Kidney (tissue), 14 donors: ENCODE results near the gene RPL35A. TPM values are rescaled to one million over a fixed set of nuclear protein-coding genes. Genes with fewer than 3 reads are reported as not detected.

Experiments
- DNase-seq, 5 donors: peaks; one replicate each; pipeline ENCODE4 v3.0.0-alpha.2; 2013 to 2020
- FAIRE-seq: peaks from 2 replicates; lab custom pipeline; 2012; peaks lifted over from hg19 to GRCh38; lab: Jason Lieb, UNC
- H3K27ac ChIP-seq, 2 donors: one replicate each; pipeline ENCODE4 v1.7.0; 2013; ENCODE audit warnings: low read depth in 2 of 2, low read length in 2 of 2, inconsistent platforms in 1 of 2
- H3K27me3 ChIP-seq: one replicate; pipeline ENCODE4 v1.7.1; 2013; ENCODE audit warnings: low read length, inconsistent platforms; ENCODE audit not compliant: control insufficient read depth, insufficient read depth
- H3K36me3 ChIP-seq, 3 donors: one replicate each; pipeline versions ENCODE4 v1.7.0 to v1.7.1; 2013; ENCODE audit warnings: low read length in 3 of 3, control low read depth in 1 of 3, inconsistent platforms in 1 of 3; ENCODE audit not compliant: insufficient read depth in 3 of 3, control insufficient read depth in 2 of 3
- H3K4me1 ChIP-seq, 3 donors: one replicate each; pipeline versions ENCODE4 v1.7.0 to v1.7.1; 2013; ENCODE audit warnings: low read length in 3 of 3, inconsistent platforms in 1 of 3, low read depth in 1 of 3; ENCODE audit not compliant: control insufficient read depth in 2 of 3, insufficient read depth in 2 of 3
- H3K4me3 ChIP-seq, 3 donors: one replicate each; pipeline versions ENCODE4 v1.7.0 to v1.8.1; 2013; ENCODE audit warnings: low read length in 3 of 3, control low read depth in 1 of 3, inconsistent platforms in 1 of 3
- H3K9ac ChIP-seq, 3 donors: one replicate each; pipeline versions ENCODE4 v1.7.0 to v1.7.1; 2013; ENCODE audit warnings: low read length in 3 of 3, control low read depth in 1 of 3, inconsistent platforms in 1 of 3
- H3K9me3 ChIP-seq, 3 donors: one replicate each; pipeline versions ENCODE4 v1.7.0 to v1.7.1; 2013; ENCODE audit warnings: low read length in 3 of 3, control low read depth in 1 of 3, inconsistent platforms in 1 of 3; ENCODE audit not compliant: control insufficient read depth in 2 of 3, insufficient read depth in 1 of 3
- intact Hi-C: fragments of 100-400 bp; cut with DNase I; formaldehyde crosslinking; loops from one replicate; pipeline ENCODE4 v1.11.1; 2022
- polyA plus RNA-seq: library from polyadenylated mRNA; stranded (reverse); fragments of 350-450 nt; fragmentation: Illumina TruSeq; extraction: RNeasy Lipid Tissue Mini Kit (QIAGEN cat#74804); gene quantifications from one replicate; pipeline ENCODE4 v1.2.3, GENCODE V29; 2014; ENCODE audit warnings: low read depth, low replicate concordance; ENCODE audit not compliant: insufficient read depth
- total RNA-seq: library from RNA; stranded (reverse); fragmentation: NEBNext Ultra II Directional; extraction: Animal tissue kit (Norgen Biotek cat#: 25700); gene quantifications from one replicate; pipeline ENCODE4 v1.2.1, GENCODE V29; 2021
- TF ChIP-seq, protein P1 (sequence below): IDR thresholded peaks from 3 replicates; pipeline ENCODE4 v1.5.1; 2012; ENCODE audit warnings: mild to moderate bottlenecking, moderate library complexity, borderline replicate concordance; ENCODE audit not compliant: insufficient read depth; ENCODE audit errors: extremely low read depth
- donor health status: control.
- donor health status: control.
- donor health status: control.
- donor health status: control.
- donor health status: control.
- donor health status: DM: yes; HTN: yes; CAD: no.
- donor health status: Normal renal cell carcinoma (clear cell type).

The RPL35A gene
- total and polyA plus RNA-seq, 2 donors from 2014 or later, result 721 to 1,510 TPM

- H3K36me3 ChIP-seq, result peaks cover 8 to 55% (median 26%) of the 10 kb centered on the region in 3 donors
- no peak overlapping the region for H3K9ac ChIP-seq
- TF ChIP-seq, protein P1, sequence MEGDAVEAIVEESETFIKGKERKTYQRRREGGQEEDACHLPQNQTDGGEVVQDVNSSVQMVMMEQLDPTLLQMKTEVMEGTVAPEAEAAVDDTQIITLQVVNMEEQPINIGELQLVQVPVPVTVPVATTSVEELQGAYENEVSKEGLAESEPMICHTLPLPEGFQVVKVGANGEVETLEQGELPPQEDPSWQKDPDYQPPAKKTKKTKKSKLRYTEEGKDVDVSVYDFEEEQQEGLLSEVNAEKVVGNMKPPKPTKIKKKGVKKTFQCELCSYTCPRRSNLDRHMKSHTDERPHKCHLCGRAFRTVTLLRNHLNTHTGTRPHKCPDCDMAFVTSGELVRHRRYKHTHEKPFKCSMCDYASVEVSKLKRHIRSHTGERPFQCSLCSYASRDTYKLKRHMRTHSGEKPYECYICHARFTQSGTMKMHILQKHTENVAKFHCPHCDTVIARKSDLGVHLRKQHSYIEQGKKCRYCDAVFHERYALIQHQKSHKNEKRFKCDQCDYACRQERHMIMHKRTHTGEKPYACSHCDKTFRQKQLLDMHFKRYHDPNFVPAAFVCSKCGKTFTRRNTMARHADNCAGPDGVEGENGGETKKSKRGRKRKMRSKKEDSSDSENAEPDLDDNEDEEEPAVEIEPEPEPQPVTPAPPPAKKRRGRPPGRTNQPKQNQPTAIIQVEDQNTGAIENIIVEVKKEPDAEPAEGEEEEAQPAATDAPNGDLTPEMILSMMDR, result no peak
- intact Hi-C loops, result no loop called here
- DNase-seq, result no peak
- no peaks in the 10 kb centered on the region for H3K9me3 ChIP-seq
- no peak overlapping the region for H3K27ac ChIP-seq
- H3K4me3 ChIP-seq, result no peak overlapping the region
- peaks cover 0 to 19% (median 2%) of the 10 kb centered on the region in 3 donors for H3K4me1 ChIP-seq
- H3K27me3 ChIP-seq, result no peaks in the 10 kb centered on the region
- no peak for FAIRE-seq
Observed at GRCh38 chr3:197953881-197954280, 3.9 kb downstream of the RPL35A start.

DNA sequence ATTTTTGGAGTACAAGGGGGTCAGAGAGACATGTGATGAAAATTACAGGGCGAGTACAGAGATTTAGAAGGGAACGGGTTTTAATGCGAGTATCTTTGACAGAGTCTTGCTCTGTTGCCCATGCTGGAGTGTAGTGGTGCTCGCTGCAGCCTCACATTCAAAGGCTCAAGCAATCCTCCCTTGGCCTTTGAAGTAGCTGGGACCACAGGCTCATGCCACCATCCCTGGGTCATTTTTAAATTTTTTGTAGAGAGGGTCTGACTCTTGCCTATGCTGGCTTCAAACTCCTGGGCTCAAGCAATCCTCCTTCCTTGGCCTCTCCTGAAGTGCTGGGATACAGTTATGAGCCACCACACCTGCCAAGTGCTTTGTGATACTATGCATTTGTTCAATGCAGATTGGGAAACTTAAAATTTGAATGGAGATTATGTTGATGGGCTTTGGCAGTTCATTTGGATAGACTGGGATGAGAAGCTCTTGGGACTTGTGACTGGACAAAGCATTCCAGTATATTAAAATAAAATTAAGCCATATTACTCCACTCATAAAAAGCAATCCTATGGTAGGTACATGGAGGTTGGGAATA lies 6.0 kb downstream of the RPL35A start:
- peaks cover 0 to 14% (median 9%) of the 10 kb centered on the region in 3 donors for H3K4me1 ChIP-seq
- peaks cover 8 to 55% (median 26%) of the 10 kb centered on the region in 3 donors for H3K36me3 ChIP-seq

DNA sequence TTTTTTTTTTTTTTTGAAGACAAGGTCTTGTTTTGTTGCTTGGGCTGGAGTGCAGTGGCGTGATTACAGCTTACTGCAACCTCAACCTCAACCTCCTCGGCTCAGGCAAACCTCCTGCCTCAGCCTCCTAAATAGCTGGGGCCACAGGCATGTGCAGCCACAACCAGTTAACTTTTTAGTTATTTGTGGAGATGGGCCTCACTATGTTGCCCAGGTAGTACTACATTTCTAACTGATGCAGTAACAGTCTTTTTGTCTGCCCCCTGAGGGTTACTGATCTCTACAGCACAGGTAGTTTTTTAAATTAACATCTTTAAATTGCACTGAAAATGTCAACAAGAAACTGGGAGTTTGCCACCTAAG lies 6.6 kb downstream of the RPL35A start:
- H3K9ac ChIP-seq, result no peak overlapping the region
- no peak overlapping the region for H3K27ac ChIP-seq
- peaks cover 0 to 13% (median 9%) of the 10 kb centered on the region in 3 donors for H3K4me1 ChIP-seq
- H3K4me3 ChIP-seq, result no peak overlapping the region
- H3K36me3 ChIP-seq, result peaks cover 6 to 48% (median 26%) of the 10 kb centered on the region in 3 donors
- intact Hi-C loops, result no loop called here
- H3K9me3 ChIP-seq, result no peaks in the 10 kb centered on the region
- DNase-seq, result no peak
- TF ChIP-seq, protein P1, result no peak
- no peaks in the 10 kb centered on the region for H3K27me3 ChIP-seq
- no peak for FAIRE-seq

More for the DNA sequence above, 6.0 kb downstream of the RPL35A start:
- TF ChIP-seq, protein P1, result no peak
- DNase-seq (no peak), FAIRE-seq (no peak)
- Histone ChIP-seq H3K27ac (no peak overlapping the region), H3K9me3 (no peaks in the 10 kb centered on the region), H3K27me3 (no peaks in the 10 kb centered on the region), H3K9ac (no peak overlapping the region), H3K4me3 (no peak overlapping the region)
- intact Hi-C loops, result no loop called here

DNA sequence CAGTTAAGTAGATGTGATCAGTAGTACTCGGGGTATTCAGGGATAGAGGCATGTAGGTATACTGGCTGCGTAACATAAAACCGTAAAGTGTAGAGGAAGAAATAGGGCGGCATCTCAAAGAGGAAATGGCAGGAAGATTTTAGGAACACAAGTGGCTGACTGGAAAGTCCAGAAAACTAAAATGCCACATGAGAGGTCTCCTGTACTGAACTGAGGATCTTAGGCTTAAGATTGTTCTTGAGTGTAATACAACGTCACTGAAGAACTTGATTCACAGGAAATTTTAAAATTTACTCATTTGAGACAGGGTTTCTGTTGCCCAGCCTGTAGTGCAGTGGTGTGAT lies 7.8 kb downstream of the RPL35A start:
- H3K4me1 ChIP-seq, result peaks cover 0 to 11% (median 9%) of the 10 kb centered on the region in 3 donors
- no peak for FAIRE-seq

More for the DNA sequence above, 7.8 kb downstream of the RPL35A start:
- Histone ChIP-seq H3K9me3 (no peaks in the 10 kb centered on the region), H3K27ac (no peak overlapping the region), H3K36me3 (peaks cover 2 to 40% (median 22%) of the 10 kb centered on the region in 3 donors), H3K4me3 (no peak overlapping the region), H3K27me3 (no peaks in the 10 kb centered on the region), H3K9ac (no peak overlapping the region)
- intact Hi-C loops, result no loop called here
- no peak for DNase-seq
- TF ChIP-seq, protein P1, result no peak
